Neutrophil (primary cell): ENCODE measurements around the gene CHN2.

Experiments used
- H3K27ac ChIP-seq: fragments of 200-600 bp; sonication (generic); 2 replicates; pipeline ENCODE4 v1.5.1; 2016; ENCODE audit warnings: mild to moderate bottlenecking, moderate library complexity
- H3K27me3 ChIP-seq: fragments of 200-600 bp; sonication (generic); 2 replicates; pipeline ENCODE4 v1.6.0; 2016; ENCODE audit warnings: mild to moderate bottlenecking
- H3K36me3 ChIP-seq: fragments of 200-600 bp; sonication (generic); 2 replicates; pipeline ENCODE4 v1.5.1; 2017
- H3K4me1 ChIP-seq, 2 experiments: fragments of 200-600 bp in 1 of 2; sonication (generic) in 1 of 2; 1 replicate in 1 of 2; 2 replicates in 1 of 2; pipeline versions ENCODE4 v1.5.1 to v1.6.1; 2013 to 2016; ENCODE audit warnings: low read depth in 1 of 2, low read length in 1 of 2, mild to moderate bottlenecking in 1 of 2, moderate library complexity in 1 of 2; ENCODE audit not compliant: control insufficient read depth in 1 of 2, insufficient read depth in 1 of 2
- H3K4me3 ChIP-seq, 2 experiments: fragments of 200-600 bp in 1 of 2; sonication (generic) in 1 of 2; 1 replicate in 1 of 2; 2 replicates in 1 of 2; pipeline ENCODE4 v1.5.1; 2013 to 2016; ENCODE audit warnings: low read depth in 1 of 2, low read length in 1 of 2, mild to moderate bottlenecking in 1 of 2, moderate library complexity in 1 of 2
- H3K9me3 ChIP-seq: fragments of 200-600 bp; sonication (generic); 2 replicates; pipeline ENCODE4 v1.5.1; 2016
- CTCF ChIP-seq: fragments of 200-600 bp; sonication (generic); IDR thresholded peaks from 2 replicates; pipeline ENCODE4 v1.5.1; 2016; ENCODE audit warnings: antibody characterized with exemption

Gene CHN2

GRCh38 chr7:29364661-29365060 is 170.1 kb downstream of the CHN2 start:
- Histone ChIP-seq H3K27me3 (no peaks in the 10 kb centered on the region), H3K4me3 (no peak overlapping the region), H3K4me1 (no peaks in the 10 kb centered on the region), H3K27ac (no peak overlapping the region), H3K9me3 (no peaks in the 10 kb centered on the region), H3K36me3 (no peaks in the 10 kb centered on the region)
- no peak for TF ChIP-seq CTCF

GRCh38 chr7:29365423-29365822 is 170.8 kb downstream of the CHN2 start:
- Histone ChIP-seq H3K4me1 (no peaks in the 10 kb centered on the region), H3K4me3 (no peak overlapping the region), H3K27me3 (no peaks in the 10 kb centered on the region), H3K27ac (no peak overlapping the region), H3K9me3 (no peaks in the 10 kb centered on the region), H3K36me3 (no peaks in the 10 kb centered on the region)
- no peak for TF ChIP-seq CTCF

GRCh38 chr7:29367784-29368183 is 173.2 kb downstream of the CHN2 start:
- no peaks in the 10 kb centered on the region for H3K36me3 ChIP-seq
- H3K27ac ChIP-seq = no peak overlapping the region
- no peaks in the 10 kb centered on the region for H3K4me1 ChIP-seq
- H3K9me3 ChIP-seq = no peaks in the 10 kb centered on the region
- no peak for TF ChIP-seq CTCF
- no peaks in the 10 kb centered on the region for H3K27me3 ChIP-seq
- H3K4me3 ChIP-seq = no peak overlapping the region

GRCh38 chr7:29369909-29370488 is 175.4 kb downstream of the CHN2 start:
- Histone ChIP-seq H3K27ac (no peak overlapping the region), H3K9me3 (no peaks in the 10 kb centered on the region), H3K27me3 (no peaks in the 10 kb centered on the region), H3K4me1 (no peaks in the 10 kb centered on the region), H3K4me3 (no peak overlapping the region), H3K36me3 (no peaks in the 10 kb centered on the region)
- TF ChIP-seq CTCF = no peak

- TF ChIP-seq CTCF = no peak
- Histone ChIP-seq H3K27ac (no peak overlapping the region), H3K9me3 (no peaks in the 10 kb centered on the region), H3K4me3 (no peak overlapping the region), H3K27me3 (no peaks in the 10 kb centered on the region), H3K36me3 (no peaks in the 10 kb centered on the region), H3K4me1 (no peaks in the 10 kb centered on the region)
Observed at GRCh38 chr7:29370531-29371314, 176.1 kb downstream of the CHN2 start.
